ENCODE measurements around the gene FAM131C. TPM values are rescaled to one million over a fixed set of nuclear protein-coding genes. Genes with fewer than 3 reads are reported as not detected.

The FAM131C gene
- total and polyA plus RNA-seq, 2 experiments from 2014 or later: 0.71 to 1.3 TPM

DNA sequence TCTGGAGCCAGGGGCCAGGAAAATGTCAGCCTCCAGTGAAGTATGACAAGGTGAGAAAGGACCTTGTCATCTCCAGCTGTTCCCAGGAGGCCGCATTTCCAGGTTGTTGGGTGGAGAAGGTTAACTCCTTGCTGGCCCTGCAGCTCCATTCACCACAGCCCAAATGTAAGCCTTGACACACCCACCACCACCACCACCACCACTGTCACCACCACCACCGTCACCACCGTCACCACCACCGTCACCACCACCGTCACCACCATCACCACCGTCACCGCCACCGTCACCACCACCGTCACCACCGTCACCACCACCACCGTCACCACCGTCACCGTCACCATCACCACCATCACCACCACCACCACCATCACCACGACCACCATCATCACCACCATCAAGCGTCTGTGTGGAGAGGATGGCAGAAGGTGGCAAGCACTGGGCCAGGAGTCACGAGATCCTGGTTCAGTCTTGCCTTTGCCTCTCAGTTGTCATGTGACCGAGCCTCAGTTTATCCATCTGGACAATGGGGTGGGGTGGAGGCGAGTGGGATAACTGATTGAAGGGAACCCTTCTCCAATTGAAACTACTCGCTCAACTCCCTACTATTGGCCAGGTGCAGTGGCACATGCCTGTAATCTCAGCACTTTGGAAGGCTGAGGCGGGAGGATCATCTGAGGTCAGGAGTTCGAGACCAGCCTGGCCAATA is 21.2 kb upstream of the FAM131C start:
- H3F3A ChIP-seq (replicated peaks; ENCODE audit: low read depth): no peaks in the 10 kb centered on the region
- H3K36me3 Mint-ChIP-seq (ENCODE audit: low read depth): no peaks in the 10 kb centered on the region
- TF ChIP-seq, protein P1, sequence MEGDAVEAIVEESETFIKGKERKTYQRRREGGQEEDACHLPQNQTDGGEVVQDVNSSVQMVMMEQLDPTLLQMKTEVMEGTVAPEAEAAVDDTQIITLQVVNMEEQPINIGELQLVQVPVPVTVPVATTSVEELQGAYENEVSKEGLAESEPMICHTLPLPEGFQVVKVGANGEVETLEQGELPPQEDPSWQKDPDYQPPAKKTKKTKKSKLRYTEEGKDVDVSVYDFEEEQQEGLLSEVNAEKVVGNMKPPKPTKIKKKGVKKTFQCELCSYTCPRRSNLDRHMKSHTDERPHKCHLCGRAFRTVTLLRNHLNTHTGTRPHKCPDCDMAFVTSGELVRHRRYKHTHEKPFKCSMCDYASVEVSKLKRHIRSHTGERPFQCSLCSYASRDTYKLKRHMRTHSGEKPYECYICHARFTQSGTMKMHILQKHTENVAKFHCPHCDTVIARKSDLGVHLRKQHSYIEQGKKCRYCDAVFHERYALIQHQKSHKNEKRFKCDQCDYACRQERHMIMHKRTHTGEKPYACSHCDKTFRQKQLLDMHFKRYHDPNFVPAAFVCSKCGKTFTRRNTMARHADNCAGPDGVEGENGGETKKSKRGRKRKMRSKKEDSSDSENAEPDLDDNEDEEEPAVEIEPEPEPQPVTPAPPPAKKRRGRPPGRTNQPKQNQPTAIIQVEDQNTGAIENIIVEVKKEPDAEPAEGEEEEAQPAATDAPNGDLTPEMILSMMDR (conservative IDR thresholded peaks at IDR 0.05; ENCODE audit: low read depth in 2 of 2): no peak
- TF ChIP-seq, protein P2, sequence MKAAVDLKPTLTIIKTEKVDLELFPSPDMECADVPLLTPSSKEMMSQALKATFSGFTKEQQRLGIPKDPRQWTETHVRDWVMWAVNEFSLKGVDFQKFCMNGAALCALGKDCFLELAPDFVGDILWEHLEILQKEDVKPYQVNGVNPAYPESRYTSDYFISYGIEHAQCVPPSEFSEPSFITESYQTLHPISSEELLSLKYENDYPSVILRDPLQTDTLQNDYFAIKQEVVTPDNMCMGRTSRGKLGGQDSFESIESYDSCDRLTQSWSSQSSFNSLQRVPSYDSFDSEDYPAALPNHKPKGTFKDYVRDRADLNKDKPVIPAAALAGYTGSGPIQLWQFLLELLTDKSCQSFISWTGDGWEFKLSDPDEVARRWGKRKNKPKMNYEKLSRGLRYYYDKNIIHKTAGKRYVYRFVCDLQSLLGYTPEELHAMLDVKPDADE (IDR thresholded peaks at IDR 0.05): no peak
- TF ChIP-seq NANOG (IDR thresholded peaks at IDR 0.05; ENCODE audit: borderline replicate concordance): no peak
- no peak for TF ChIP-seq ZNF331 (CRISPR knock-in tag; IDR thresholded peaks at IDR 0.05; ENCODE audit: low read depth)
- TF ChIP-seq, protein P3, sequence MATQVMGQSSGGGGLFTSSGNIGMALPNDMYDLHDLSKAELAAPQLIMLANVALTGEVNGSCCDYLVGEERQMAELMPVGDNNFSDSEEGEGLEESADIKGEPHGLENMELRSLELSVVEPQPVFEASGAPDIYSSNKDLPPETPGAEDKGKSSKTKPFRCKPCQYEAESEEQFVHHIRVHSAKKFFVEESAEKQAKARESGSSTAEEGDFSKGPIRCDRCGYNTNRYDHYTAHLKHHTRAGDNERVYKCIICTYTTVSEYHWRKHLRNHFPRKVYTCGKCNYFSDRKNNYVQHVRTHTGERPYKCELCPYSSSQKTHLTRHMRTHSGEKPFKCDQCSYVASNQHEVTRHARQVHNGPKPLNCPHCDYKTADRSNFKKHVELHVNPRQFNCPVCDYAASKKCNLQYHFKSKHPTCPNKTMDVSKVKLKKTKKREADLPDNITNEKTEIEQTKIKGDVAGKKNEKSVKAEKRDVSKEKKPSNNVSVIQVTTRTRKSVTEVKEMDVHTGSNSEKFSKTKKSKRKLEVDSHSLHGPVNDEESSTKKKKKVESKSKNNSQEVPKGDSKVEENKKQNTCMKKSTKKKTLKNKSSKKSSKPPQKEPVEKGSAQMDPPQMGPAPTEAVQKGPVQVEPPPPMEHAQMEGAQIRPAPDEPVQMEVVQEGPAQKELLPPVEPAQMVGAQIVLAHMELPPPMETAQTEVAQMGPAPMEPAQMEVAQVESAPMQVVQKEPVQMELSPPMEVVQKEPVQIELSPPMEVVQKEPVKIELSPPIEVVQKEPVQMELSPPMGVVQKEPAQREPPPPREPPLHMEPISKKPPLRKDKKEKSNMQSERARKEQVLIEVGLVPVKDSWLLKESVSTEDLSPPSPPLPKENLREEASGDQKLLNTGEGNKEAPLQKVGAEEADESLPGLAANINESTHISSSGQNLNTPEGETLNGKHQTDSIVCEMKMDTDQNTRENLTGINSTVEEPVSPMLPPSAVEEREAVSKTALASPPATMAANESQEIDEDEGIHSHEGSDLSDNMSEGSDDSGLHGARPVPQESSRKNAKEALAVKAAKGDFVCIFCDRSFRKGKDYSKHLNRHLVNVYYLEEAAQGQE (IDR thresholded peaks at IDR 0.05; ENCODE audit: unreplicated experiment): no peak
- TF ChIP-seq JUNB (IDR thresholded peaks at IDR 0.05; ENCODE audit: unreplicated experiment): no peak
- TF ChIP-seq POLR2AphosphoS5 (IDR thresholded peaks at IDR 0.05; ENCODE audit: low read depth): no peak
- TF ChIP-seq, protein P4, sequence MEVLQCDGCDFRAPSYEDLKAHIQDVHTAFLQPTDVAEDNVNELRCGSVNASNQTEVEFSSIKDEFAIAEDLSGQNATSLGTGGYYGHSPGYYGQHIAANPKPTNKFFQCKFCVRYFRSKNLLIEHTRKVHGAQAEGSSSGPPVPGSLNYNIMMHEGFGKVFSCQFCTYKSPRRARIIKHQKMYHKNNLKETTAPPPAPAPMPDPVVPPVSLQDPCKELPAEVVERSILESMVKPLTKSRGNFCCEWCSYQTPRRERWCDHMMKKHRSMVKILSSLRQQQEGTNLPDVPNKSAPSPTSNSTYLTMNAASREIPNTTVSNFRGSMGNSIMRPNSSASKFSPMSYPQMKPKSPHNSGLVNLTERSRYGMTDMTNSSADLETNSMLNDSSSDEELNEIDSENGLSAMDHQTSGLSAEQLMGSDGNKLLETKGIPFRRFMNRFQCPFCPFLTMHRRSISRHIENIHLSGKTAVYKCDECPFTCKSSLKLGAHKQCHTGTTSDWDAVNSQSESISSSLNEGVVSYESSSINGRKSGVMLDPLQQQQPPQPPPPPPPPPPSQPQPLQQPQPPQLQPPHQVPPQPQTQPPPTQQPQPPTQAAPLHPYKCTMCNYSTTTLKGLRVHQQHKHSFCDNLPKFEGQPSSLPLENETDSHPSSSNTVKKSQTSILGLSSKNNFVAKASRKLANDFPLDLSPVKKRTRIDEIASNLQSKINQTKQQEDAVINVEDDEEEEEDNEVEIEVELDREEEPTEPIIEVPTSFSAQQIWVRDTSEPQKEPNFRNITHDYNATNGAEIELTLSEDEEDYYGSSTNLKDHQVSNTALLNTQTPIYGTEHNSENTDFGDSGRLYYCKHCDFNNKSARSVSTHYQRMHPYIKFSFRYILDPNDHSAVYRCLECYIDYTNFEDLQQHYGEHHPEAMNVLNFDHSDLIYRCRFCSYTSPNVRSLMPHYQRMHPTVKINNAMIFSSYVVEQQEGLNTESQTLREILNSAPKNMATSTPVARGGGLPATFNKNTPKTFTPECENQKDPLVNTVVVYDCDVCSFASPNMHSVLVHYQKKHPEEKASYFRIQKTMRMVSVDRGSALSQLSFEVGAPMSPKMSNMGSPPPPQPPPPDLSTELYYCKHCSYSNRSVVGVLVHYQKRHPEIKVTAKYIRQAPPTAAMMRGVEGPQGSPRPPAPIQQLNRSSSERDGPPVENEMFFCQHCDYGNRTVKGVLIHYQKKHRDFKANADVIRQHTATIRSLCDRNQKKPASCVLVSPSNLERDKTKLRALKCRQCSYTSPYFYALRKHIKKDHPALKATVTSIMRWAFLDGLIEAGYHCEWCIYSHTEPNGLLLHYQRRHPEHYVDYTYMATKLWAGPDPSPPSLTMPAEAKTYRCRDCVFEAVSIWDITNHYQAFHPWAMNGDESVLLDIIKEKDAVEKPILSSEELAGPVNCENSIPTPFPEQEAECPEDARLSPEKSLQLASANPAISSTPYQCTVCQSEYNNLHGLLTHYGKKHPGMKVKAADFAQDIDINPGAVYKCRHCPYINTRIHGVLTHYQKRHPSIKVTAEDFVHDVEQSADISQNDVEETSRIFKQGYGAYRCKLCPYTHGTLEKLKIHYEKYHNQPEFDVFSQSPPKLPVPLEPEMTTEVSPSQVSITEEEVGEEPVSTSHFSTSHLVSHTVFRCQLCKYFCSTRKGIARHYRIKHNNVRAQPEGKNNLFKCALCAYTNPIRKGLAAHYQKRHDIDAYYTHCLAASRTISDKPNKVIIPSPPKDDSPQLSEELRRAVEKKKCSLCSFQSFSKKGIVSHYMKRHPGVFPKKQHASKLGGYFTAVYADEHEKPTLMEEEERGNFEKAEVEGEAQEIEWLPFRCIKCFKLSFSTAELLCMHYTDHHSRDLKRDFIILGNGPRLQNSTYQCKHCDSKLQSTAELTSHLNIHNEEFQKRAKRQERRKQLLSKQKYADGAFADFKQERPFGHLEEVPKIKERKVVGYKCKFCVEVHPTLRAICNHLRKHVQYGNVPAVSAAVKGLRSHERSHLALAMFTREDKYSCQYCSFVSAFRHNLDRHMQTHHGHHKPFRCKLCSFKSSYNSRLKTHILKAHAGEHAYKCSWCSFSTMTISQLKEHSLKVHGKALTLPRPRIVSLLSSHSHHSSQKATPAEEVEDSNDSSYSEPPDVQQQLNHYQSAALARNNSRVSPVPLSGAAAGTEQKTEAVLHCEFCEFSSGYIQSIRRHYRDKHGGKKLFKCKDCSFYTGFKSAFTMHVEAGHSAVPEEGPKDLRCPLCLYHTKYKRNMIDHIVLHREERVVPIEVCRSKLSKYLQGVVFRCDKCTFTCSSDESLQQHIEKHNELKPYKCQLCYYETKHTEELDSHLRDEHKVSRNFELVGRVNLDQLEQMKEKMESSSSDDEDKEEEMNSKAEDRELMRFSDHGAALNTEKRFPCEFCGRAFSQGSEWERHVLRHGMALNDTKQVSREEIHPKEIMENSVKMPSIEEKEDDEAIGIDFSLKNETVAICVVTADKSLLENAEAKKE (CRISPR knock-in tag; IDR thresholded peaks at IDR 0.05): no peak
- no peak for TF ChIP-seq STAT1 (IDR thresholded peaks at IDR 0.05; ENCODE audit: unreplicated experiment)
- no peak for TF ChIP-seq ZNF114 (CRISPR knock-in tag; IDR thresholded peaks at IDR 0.05)
- ATAC-seq: no peak
- DNase-seq (ENCODE audit: low spot score): no peak
- no peaks in the 10 kb centered on the region for H3K9me2 ChIP-seq (ENCODE audit: insufficient read depth)
- H3K4me1 ChIP-seq (ENCODE audit: insufficient read depth): peaks cover 6% of the 10 kb centered on the region
- H3K27ac ChIP-seq (ENCODE audit: low read depth): no peak overlapping the region
- H3K4me2 ChIP-seq: no peak overlapping the region
- H3K4me3 ChIP-seq: no peak overlapping the region
- no peaks in the 10 kb centered on the region for H3K36me3 ChIP-seq (ENCODE audit: insufficient read depth)
- H3K79me2 ChIP-seq (replicated peaks; ENCODE audit: insufficient read depth): no peaks in the 10 kb centered on the region
- no peak overlapping the region for H3K4me3 Mint-ChIP-seq
- peaks cover 11% of the 10 kb centered on the region for H3K4me1 Mint-ChIP-seq
- no peaks in the 10 kb centered on the region for H3K27me3 ChIP-seq (ENCODE audit: insufficient read depth)
- H3K27me3 Mint-ChIP-seq (ENCODE audit: insufficient read depth, low read depth, poor library complexity): peaks cover 12% of the 10 kb centered on the region
- no peaks in the 10 kb centered on the region for H3K9me3 Mint-ChIP-seq
- H2AFZ ChIP-seq: no peak overlapping the region
- H3K27ac Mint-ChIP-seq: no peak overlapping the region
- no peaks in the 10 kb centered on the region for H4K20me1 ChIP-seq (replicated peaks; ENCODE audit: insufficient read depth)

Data from GM23338 (cell line).